Measurements from ENCODE around the gene SPARC.

SPARC gene

GRCh38 chr5:151619812-151620460 is 66.8 kb downstream of the SPARC start:
- TF ChIP-seq CTCF (IDR thresholded peaks at IDR 0.05): no peak
- Histone ChIP-seq H3K9me3 (no peaks in the 10 kb centered on the region), H3K4me3 (no peak overlapping the region), H3K36me3 (no peaks in the 10 kb centered on the region), H3K27me3 (peaks cover 0 to 5% of the 10 kb centered on the region in 2 donors), H3K4me1 (no peaks in the 10 kb centered on the region), H3K27ac (no peak overlapping the region)
- DNase-seq: no peak
- intact Hi-C loops (cut with DNase I; ENCODE audit: low total_unique reads): no loop called here

- intact Hi-C loops (cut with DNase I; ENCODE audit: low total_unique reads): no loop called here
- no peak overlapping the region for H3K27ac ChIP-seq
- peaks cover 0 to 10% of the 10 kb centered on the region in 2 donors for H3K27me3 ChIP-seq
- H3K4me3 ChIP-seq: no peak overlapping the region
- no peaks in the 10 kb centered on the region for H3K9me3 ChIP-seq
- no peak for DNase-seq
- H3K4me1 ChIP-seq: no peaks in the 10 kb centered on the region
- H3K36me3 ChIP-seq: no peaks in the 10 kb centered on the region
- no peak for TF ChIP-seq CTCF (IDR thresholded peaks at IDR 0.05)
These were observed 67.8 kb downstream of the SPARC start for GRCh38 chr5:151618907-151619306.

- H3K27me3 ChIP-seq: peaks cover 0 to 10% of the 10 kb centered on the region in 2 donors
- no peak overlapping the region for H3K4me3 ChIP-seq
- H3K27ac ChIP-seq: no peak overlapping the region
These were observed 68.6 kb downstream of the SPARC start for GRCh38 chr5:151617841-151618710.

GRCh38 chr5:151617383-151617840 is 69.3 kb downstream of the SPARC start:
- TF ChIP-seq CTCF (IDR thresholded peaks at IDR 0.05): no peak
- Histone ChIP-seq H3K27me3 (peaks cover 0 to 10% of the 10 kb centered on the region in 2 donors), H3K36me3 (no peaks in the 10 kb centered on the region), H3K4me3 (no peak overlapping the region), H3K4me1 (no peaks in the 10 kb centered on the region), H3K27ac (no peak overlapping the region), H3K9me3 (no peaks in the 10 kb centered on the region)
- DNase-seq: no peak
- intact Hi-C loops (cut with DNase I; ENCODE audit: low total_unique reads): no loop called here

More at GRCh38 chr5:151617841-151618710, 68.6 kb downstream of the SPARC start:
- Histone ChIP-seq H3K36me3 (no peaks in the 10 kb centered on the region), H3K4me1 (no peaks in the 10 kb centered on the region), H3K9me3 (no peaks in the 10 kb centered on the region)
- no peak for TF ChIP-seq CTCF (IDR thresholded peaks at IDR 0.05)
- DNase-seq: no peak
- intact Hi-C loops (cut with DNase I; ENCODE audit: low total_unique reads): no loop called here

GRCh38 chr5:151615431-151615830 is 71.3 kb downstream of the SPARC start:
- no peaks in the 10 kb centered on the region for H3K9me3 ChIP-seq
- peaks cover 0 to 8% of the 10 kb centered on the region in 2 donors for H3K27me3 ChIP-seq
- H3K4me1 ChIP-seq: no peaks in the 10 kb centered on the region
- no peaks in the 10 kb centered on the region for H3K36me3 ChIP-seq
- DNase-seq: no peak
- TF ChIP-seq CTCF (IDR thresholded peaks at IDR 0.05): no peak
- H3K27ac ChIP-seq: no peak overlapping the region
- intact Hi-C loops (cut with DNase I; ENCODE audit: low total_unique reads): no loop called here
- H3K4me3 ChIP-seq: no peak overlapping the region

Data from tibial artery (tissue), 4 donors.